DND-41 (cell line): Measurements from ENCODE around the gene HS3ST3A1.

Experiments
- ATAC-seq: fragments of 200-7000 bp; cut with Tn5 transposase; 3 replicates; pipeline ENCODE4 v1.9.1; 2021; ENCODE audit warnings: low read depth; ENCODE audit not compliant: insufficient read depth
- DNase-seq: peaks from one replicate; pipeline ENCODE4 v3.0.0-alpha.2; 2020
- H2AFZ ChIP-seq: 2 replicates; pipeline ENCODE4 v1.6.0; 2012; ENCODE audit warnings: low read depth, low read length
- H3K27ac ChIP-seq: 2 replicates; pipeline ENCODE4 v1.5.1; 2012; ENCODE audit warnings: low read length, inconsistent platforms
- H3K27me3 ChIP-seq: fragments of 200-600 bp; sonication (generic); 2 replicates; pipeline ENCODE4 v1.6.0; 2012; ENCODE audit warnings: low read length, mild to moderate bottlenecking, inconsistent platforms; ENCODE audit not compliant: insufficient read depth, poor library complexity
- H3K36me3 ChIP-seq: 2 replicates; pipeline ENCODE4 v1.5.1; 2012; ENCODE audit warnings: low read length, inconsistent platforms; ENCODE audit not compliant: insufficient read depth
- H3K4me1 ChIP-seq: 2 replicates; pipeline ENCODE4 v1.5.1; 2012; ENCODE audit warnings: mild to moderate bottlenecking, low read length; ENCODE audit not compliant: insufficient read depth
- H3K4me2 ChIP-seq: 2 replicates; pipeline ENCODE4 v1.6.0; 2012; ENCODE audit warnings: mild to moderate bottlenecking, moderate library complexity, low read length, inconsistent platforms; ENCODE audit not compliant: insufficient read depth
- H3K4me3 ChIP-seq, 2 experiments: fragments of 200-600 bp in 1 of 2; shearing (Covaris generic) in 1 of 2; 2 replicates each; pipeline ENCODE4 v1.5.1; 2012 to 2016; ENCODE audit warnings: inconsistent platforms in 2 of 2, low read length in 2 of 2, mild to moderate bottlenecking in 2 of 2, low read depth in 1 of 2, moderate library complexity in 1 of 2
- H3K79me2 ChIP-seq: 2 replicates; pipeline ENCODE4 v1.6.0; 2012; ENCODE audit warnings: low read length, inconsistent platforms; ENCODE audit not compliant: insufficient read depth
- H3K9ac ChIP-seq: 2 replicates; pipeline ENCODE4 v1.6.0; 2012; ENCODE audit warnings: low read depth, mild to moderate bottlenecking, inconsistent platforms, low read length, moderate library complexity
- H3K9me3 ChIP-seq: 2 replicates; pipeline ENCODE4 v1.5.1; 2012; ENCODE audit warnings: low read length, moderate library complexity, mild to moderate bottlenecking, inconsistent platforms; ENCODE audit not compliant: insufficient read depth, severe bottlenecking
- H4K20me1 ChIP-seq: 2 replicates; pipeline ENCODE4 v1.6.0; 2012; ENCODE audit warnings: low read length; ENCODE audit not compliant: insufficient read depth
- CTCF ChIP-seq: IDR thresholded peaks from 2 replicates; pipeline ENCODE4 v1.5.1; 2012; ENCODE audit warnings: borderline replicate concordance, low read length, moderate library complexity, mild to moderate bottlenecking; ENCODE audit not compliant: poor library complexity, severe bottlenecking; ENCODE audit errors: extremely low read depth
- EZH2 ChIP-seq: IDR thresholded peaks from 3 replicates; pipeline ENCODE4 v1.6.1; 2012; ENCODE audit warnings: borderline replicate concordance, low read depth, mild to moderate bottlenecking, moderate library complexity, low read length, inconsistent platforms; ENCODE audit not compliant: severe bottlenecking

Gene HS3ST3A1

GRCh38 chr17:13492737-13493122 lies 109.0 kb downstream of the HS3ST3A1 start:
- Histone ChIP-seq H3K4me1 (no peaks in the 10 kb centered on the region), H4K20me1 (no peaks in the 10 kb centered on the region), H3K4me3 (no peak overlapping the region), H3K9ac (no peak overlapping the region), H3K4me2 (no peak overlapping the region), H3K27ac (no peak overlapping the region), H2AFZ (no peak overlapping the region), H3K27me3 (peaks cover 2% of the 10 kb centered on the region), H3K9me3 (no peaks in the 10 kb centered on the region), H3K36me3 (no peaks in the 10 kb centered on the region), H3K79me2 (no peaks in the 10 kb centered on the region)
- DNase-seq, result no peak
- no peak for ATAC-seq
- TF ChIP-seq CTCF, result no peak
- no peak for TF ChIP-seq EZH2

- TF ChIP-seq CTCF (no peak), EZH2 (no peak)
- no peaks in the 10 kb centered on the region for H3K36me3 ChIP-seq
- DNase-seq, result no peak
- H2AFZ ChIP-seq, result no peak overlapping the region
- no peak overlapping the region for H3K9ac ChIP-seq
- H4K20me1 ChIP-seq, result no peaks in the 10 kb centered on the region
- H3K4me2 ChIP-seq, result no peak overlapping the region
- H3K9me3 ChIP-seq, result no peaks in the 10 kb centered on the region
- H3K27me3 ChIP-seq, result peaks cover 2% of the 10 kb centered on the region
- H3K27ac ChIP-seq, result no peak overlapping the region
- ATAC-seq, result no peak
- no peaks in the 10 kb centered on the region for H3K79me2 ChIP-seq
- H3K4me3 ChIP-seq, result no peak overlapping the region
- no peaks in the 10 kb centered on the region for H3K4me1 ChIP-seq
Observed at GRCh38 chr17:13491916-13492736, 109.6 kb downstream of the HS3ST3A1 start.

GRCh38 chr17:13491491-13491890 lies 110.2 kb downstream of the HS3ST3A1 start:
- H3K9ac ChIP-seq, result no peak overlapping the region
- no peak overlapping the region for H3K4me3 ChIP-seq
- no peaks in the 10 kb centered on the region for H3K36me3 ChIP-seq
- peaks cover 2% of the 10 kb centered on the region for H3K27me3 ChIP-seq
- H3K79me2 ChIP-seq, result no peaks in the 10 kb centered on the region
- no peak overlapping the region for H3K27ac ChIP-seq
- no peaks in the 10 kb centered on the region for H3K4me1 ChIP-seq
- ATAC-seq (no peak), DNase-seq (no peak)
- H2AFZ ChIP-seq, result no peak overlapping the region
- no peak for TF ChIP-seq CTCF
- no peak for TF ChIP-seq EZH2
- no peak overlapping the region for H3K4me2 ChIP-seq
- H4K20me1 ChIP-seq, result no peaks in the 10 kb centered on the region
- no peaks in the 10 kb centered on the region for H3K9me3 ChIP-seq
